H1 (cell line): ENCODE measurements around the gene SPAG17. TPM values are rescaled to one million over a fixed set of nuclear protein-coding genes. Genes with fewer than 3 reads are reported as not detected.

Source experiments
- CTCF ChIA-PET: fragments of 300-600 bp; sonication (Branson Sonifier 250); formaldehyde crosslinking; loops from one replicate; lab custom pipeline; 2021; ENCODE audit not compliant: partially characterized antibody; lab: Charles Lee
- POLR2A ChIA-PET: fragments of 300-600 bp; sonication (Branson Sonifier 250); formaldehyde crosslinking; loops from one replicate; lab custom pipeline; 2021; ENCODE audit warnings: inconsistent platforms; ENCODE audit not compliant: partially characterized antibody; lab: Charles Lee
- DNase-seq, 2 experiments: peaks; one replicate each; pipeline versions ENCODE4 v3.0.0 to v3.0.0-alpha.2; 2010 to 2022; ENCODE audit warnings: low spot score in 2 of 2, low read depth in 1 of 2, mixed read lengths in 1 of 2
- FAIRE-seq: peaks from 2 replicates; lab custom pipeline; 2011; peaks lifted over from hg19 to GRCh38; lab: Jason Lieb, UNC
- H2AFZ ChIP-seq: 2 replicates; pipeline ENCODE4 v1.8.1; 2012; ENCODE audit warnings: low read length, inconsistent platforms
- H2AK5ac ChIP-seq: 2 replicates; pipeline ENCODE4 v1.6.1; 2013; ENCODE audit warnings: low read depth, low read length
- H2BK120ac ChIP-seq: replicated peaks from 2 replicates; pipeline ENCODE3; 2013; ENCODE audit warnings: low read depth, low read length, inconsistent platforms
- H2BK12ac ChIP-seq: 2 replicates; pipeline ENCODE4 v1.6.1; 2013; ENCODE audit warnings: low read depth, low read length
- H2BK15ac ChIP-seq: 2 replicates; pipeline ENCODE4 v1.6.1; 2013; ENCODE audit warnings: low read length
- H2BK20ac ChIP-seq: 2 replicates; pipeline ENCODE4 v1.6.1; 2013; ENCODE audit warnings: low read length
- H2BK5ac ChIP-seq: 2 replicates; pipeline ENCODE4 v1.6.1; 2013; ENCODE audit warnings: low read depth, low read length
- H3K14ac ChIP-seq: 2 replicates; pipeline ENCODE4 v1.6.1; 2013; ENCODE audit warnings: inconsistent platforms; ENCODE audit not compliant: insufficient read length
- H3K18ac ChIP-seq: 2 replicates; pipeline ENCODE4 v1.6.1; 2013; ENCODE audit warnings: low read length; ENCODE audit errors: extremely low read depth
- H3K23ac ChIP-seq: 2 replicates; pipeline ENCODE4 v1.6.1; 2013; ENCODE audit warnings: inconsistent platforms; ENCODE audit not compliant: insufficient read length
- H3K23me2 ChIP-seq: 2 replicates; pipeline ENCODE4 v1.6.1; 2013; ENCODE audit warnings: low read depth, low read length
- H3K27ac ChIP-seq: 2 replicates; pipeline ENCODE4 v1.6.1; 2011; ENCODE audit warnings: low read depth, low read length, inconsistent platforms
- H3K27me3 ChIP-seq, 4 experiments: replicated peaks in 1 of 4; 1 replicate in 1 of 4; 2 replicates in 3 of 4; pipeline versions ENCODE4 v1.6.1 to v1.8.1; 2011 to 2013; ENCODE audit warnings: low read length in 3 of 4, mild to moderate bottlenecking in 3 of 4, inconsistent platforms in 2 of 4, mixed read lengths in 2 of 4, moderate library complexity in 1 of 4; ENCODE audit not compliant: control insufficient read depth in 3 of 4, insufficient read depth in 3 of 4; ENCODE audit errors: extremely low read depth in 1 of 4
- H3K36me3 ChIP-seq, 4 experiments: 2 replicates each; pipeline versions ENCODE4 v1.6.1 to v1.8.1; 2011 to 2013; ENCODE audit warnings: mild to moderate bottlenecking in 4 of 4, low read length in 3 of 4, moderate library complexity in 2 of 4, control low read depth in 1 of 4, inconsistent platforms in 1 of 4; ENCODE audit not compliant: insufficient read depth in 4 of 4, control insufficient read depth in 2 of 4
- H3K4ac ChIP-seq: replicated peaks from 2 replicates; pipeline ENCODE3; 2013; ENCODE audit warnings: low read length, low read depth, mixed read lengths, inconsistent platforms; ENCODE audit not compliant: insufficient read length
- H3K4me1 ChIP-seq, 4 experiments: replicated peaks in 1 of 4; 1 replicate in 1 of 4; 2 replicates in 3 of 4; pipeline versions ENCODE4 v1.6.1 to v1.8.1; 2011 to 2013; ENCODE audit warnings: low read length in 3 of 4, inconsistent platforms in 2 of 4, mixed read lengths in 1 of 4; ENCODE audit not compliant: insufficient read depth in 4 of 4, control insufficient read depth in 3 of 4
- H3K4me2 ChIP-seq, 2 experiments: 2 replicates each; pipeline versions ENCODE4 v1.6.1 to v1.8.1; 2011 to 2013; ENCODE audit warnings: low read depth in 2 of 2, low read length in 2 of 2, control low read depth in 1 of 2, inconsistent platforms in 1 of 2, mild to moderate bottlenecking in 1 of 2; ENCODE audit not compliant: insufficient read depth in 1 of 2
- H3K4me3 ChIP-seq, 4 experiments: fragments of 200-600, 300-600 bp in 1 of 4; sonication (generic), shearing (Covaris generic), sonication (Bioruptor Twin) in 1 of 4; 2 replicates each; pipeline versions ENCODE4 v1.5.1 to v1.8.1; 2011 to 2016; ENCODE audit warnings: low read length in 4 of 4, low read depth in 3 of 4, control low read depth in 2 of 4, inconsistent platforms in 2 of 4, mild to moderate bottlenecking in 2 of 4, mixed read lengths in 1 of 4, moderate library complexity in 1 of 4; ENCODE audit not compliant: insufficient read depth in 2 of 4; ENCODE audit errors: extremely low read depth in 1 of 4
- H3K56ac ChIP-seq: replicated peaks from 2 replicates; pipeline ENCODE3; 2013; ENCODE audit warnings: low read depth, mild to moderate bottlenecking, mixed read lengths, low read length, inconsistent platforms; ENCODE audit not compliant: insufficient read length
- H3K79me1 ChIP-seq: 2 replicates; pipeline ENCODE4 v1.6.1; 2013; ENCODE audit warnings: low read depth, low read length, control low read depth
- H3K79me2 ChIP-seq, 2 experiments: 2 replicates each; pipeline versions ENCODE4 v1.6.1 to v1.8.1; 2012 to 2013; ENCODE audit warnings: low read length in 2 of 2, mild to moderate bottlenecking in 2 of 2, inconsistent platforms in 1 of 2; ENCODE audit not compliant: insufficient read depth in 2 of 2, control insufficient read depth in 1 of 2
- H3K9ac ChIP-seq, 4 experiments: replicated peaks in 1 of 4; 1 replicate in 1 of 4; 2 replicates in 3 of 4; pipeline versions ENCODE4 v1.6.1 to v1.8.1; 2011 to 2013; ENCODE audit warnings: low read depth in 3 of 4, low read length in 3 of 4, control low read depth in 2 of 4, mild to moderate bottlenecking in 2 of 4, moderate library complexity in 2 of 4, inconsistent platforms in 1 of 4; ENCODE audit errors: extremely low read depth in 1 of 4
- H3K9me3 ChIP-seq, 2 experiments: 2 replicates each; pipeline versions ENCODE4 v1.6.1 to v1.8.1; 2012 to 2013; ENCODE audit warnings: mild to moderate bottlenecking in 2 of 2, moderate library complexity in 2 of 2, control low read depth in 1 of 2, inconsistent platforms in 1 of 2, low read depth in 1 of 2, low read length in 1 of 2, mixed read lengths in 1 of 2; ENCODE audit not compliant: insufficient read depth in 2 of 2
- H4K20me1 ChIP-seq, 2 experiments: replicated peaks in 1 of 2; 2 replicates each; pipeline versions ENCODE3 to v1.8.1; 2011 to 2013; ENCODE audit warnings: inconsistent platforms in 2 of 2, low read length in 2 of 2, mild to moderate bottlenecking in 1 of 2; ENCODE audit not compliant: insufficient read depth in 2 of 2, control insufficient read depth in 1 of 2
- H4K5ac ChIP-seq: 2 replicates; pipeline ENCODE4 v1.6.1; 2013; ENCODE audit warnings: low read length, low read depth, mixed read lengths, inconsistent platforms; ENCODE audit not compliant: insufficient read length
- H4K8ac ChIP-seq: 2 replicates; pipeline ENCODE4 v1.8.0; 2013; ENCODE audit warnings: mild to moderate bottlenecking, moderate library complexity, low read length, inconsistent platforms; ENCODE audit not compliant: insufficient read depth; ENCODE audit errors: extremely low read depth
- H4K91ac ChIP-seq: replicated peaks from 2 replicates; pipeline ENCODE3; 2013; ENCODE audit warnings: low read length, mixed read lengths, inconsistent platforms; ENCODE audit not compliant: insufficient read length
- NANOG ChIP-seq: IDR thresholded peaks from 2 replicates; pipeline ENCODE4 v1.6.1; 2011; ENCODE audit warnings: low read length, low read depth, mild to moderate bottlenecking, inconsistent platforms; ENCODE audit not compliant: insufficient read depth, poor library complexity, severe bottlenecking
- TAF7 ChIP-seq: optimal IDR thresholded peaks from 2 replicates; pipeline ENCODE3; 2011; ENCODE audit warnings: low read depth, mild to moderate bottlenecking, inconsistent platforms, low read length, moderate library complexity, borderline replicate concordance
- WGBS, 2 experiments: shearing (Covaris generic) in 1 of 2; methylation state at CpG; one replicate each; pipeline versions ENCODE4 v1.1.6 to v1.1.7; 2013 to 2015; ENCODE audit warnings: low lambda C conversion rate in 2 of 2, mixed read lengths in 2 of 2, inconsistent platforms in 1 of 2, low coverage in 1 of 2, missing lambda C conversion rate in 1 of 2; ENCODE audit not compliant: insufficient replicate concordance in 2 of 2, insufficient coverage in 1 of 2, insufficient read length in 1 of 2; ENCODE audit errors: extremely low coverage in 1 of 2, missing lambda C conversion rate in 1 of 2; 5-methylcytosine and 5-hydroxymethylcytosine counted together
- polyA plus RNA-seq, 7 experiments: library from polyadenylated mRNA; depleted of rRNA in 3 of 7; stranded (reverse) in 5 of 7; unstranded in 2 of 7; fragments of >200 nt in 5 of 7; fragments of 200-250 nt in 2 of 7; gene quantifications; 1 replicate in 5 of 7; 2 replicates in 1 of 7; 4 replicates in 1 of 7; pipeline versions ENCODE4 v1.2.1 to v1.2.3, GENCODE V29; 2011 to 2013; ENCODE audit warnings: missing spikeins in 2 of 7, mixed read lengths in 2 of 7
- total RNA-seq: library from RNA; stranded (reverse); fragmentation: NEBNext Ultra II Directional; extraction: Animal tissue kit (Norgen Biotek cat#: 25700); gene quantifications from 2 replicates; pipeline ENCODE4 v1.2.1, GENCODE V29; 2021

SPAG17 gene
- total and polyA plus RNA-seq, 2 of the 8 experiments (the other 6 are each of a cell fraction or from before 2014, with no cell fraction given): 0.56 to 0.62 TPM

GRCh38 chr1:118090130-118090529 is 94.9 kb downstream of the SPAG17 start:
- no peak overlapping the region for H2BK5ac ChIP-seq
- no peak overlapping the region for H4K8ac ChIP-seq
- H3K79me1 ChIP-seq: no peaks in the 10 kb centered on the region
- no peak overlapping the region for H3K4ac ChIP-seq
- no peak overlapping the region for H3K4me2 ChIP-seq
- H3K27me3 ChIP-seq: no peaks in the 10 kb centered on the region
- no peak overlapping the region for H2BK20ac ChIP-seq
- H3K4me3 ChIP-seq: no peak overlapping the region
- no peak overlapping the region for H3K14ac ChIP-seq
- H2AFZ ChIP-seq: no peak overlapping the region
- no peak overlapping the region for H4K91ac ChIP-seq
- ChIA-PET POLR2A (no interaction called here), CTCF (no interaction called here)
- H3K23ac ChIP-seq: no peak overlapping the region
- 87% methylated on average over 2 of the region's 2 CpGs; no CpG with 5 or more reads in 1 of the 2 experiments for WGBS, 2 experiments
- TF ChIP-seq TAF7 (no peak), NANOG (no peak)
- H3K18ac ChIP-seq: no peak overlapping the region
- no peak overlapping the region for H3K27ac ChIP-seq
- no peaks in the 10 kb centered on the region for H3K79me2 ChIP-seq
- H4K20me1 ChIP-seq: no peaks in the 10 kb centered on the region
- no peak overlapping the region for H3K56ac ChIP-seq
- no peak overlapping the region for H2AK5ac ChIP-seq
- FAIRE-seq: no peak
- H2BK120ac ChIP-seq: no peak overlapping the region
- H4K5ac ChIP-seq: no peak overlapping the region
- H3K9ac ChIP-seq: no peak overlapping the region
- H3K9me3 ChIP-seq: no peaks in the 10 kb centered on the region
- H3K23me2 ChIP-seq: peaks cover 4% of the 10 kb centered on the region; the same call in 1 of the 2 replicates
- H2BK12ac ChIP-seq: no peak overlapping the region
- DNase-seq: no peak
- H2BK15ac ChIP-seq: no peak overlapping the region
- no peaks in the 10 kb centered on the region for H3K36me3 ChIP-seq
- no peaks in the 10 kb centered on the region for H3K4me1 ChIP-seq
